Measurements from ENCODE around the gene NTMT2.
"Not testable (repeated sequence)": the region's sequence is repeated elsewhere in the genome, so short reads cannot be mapped to it uniquely, and the experiment has no call there.

The NTMT2 gene

DNA sequence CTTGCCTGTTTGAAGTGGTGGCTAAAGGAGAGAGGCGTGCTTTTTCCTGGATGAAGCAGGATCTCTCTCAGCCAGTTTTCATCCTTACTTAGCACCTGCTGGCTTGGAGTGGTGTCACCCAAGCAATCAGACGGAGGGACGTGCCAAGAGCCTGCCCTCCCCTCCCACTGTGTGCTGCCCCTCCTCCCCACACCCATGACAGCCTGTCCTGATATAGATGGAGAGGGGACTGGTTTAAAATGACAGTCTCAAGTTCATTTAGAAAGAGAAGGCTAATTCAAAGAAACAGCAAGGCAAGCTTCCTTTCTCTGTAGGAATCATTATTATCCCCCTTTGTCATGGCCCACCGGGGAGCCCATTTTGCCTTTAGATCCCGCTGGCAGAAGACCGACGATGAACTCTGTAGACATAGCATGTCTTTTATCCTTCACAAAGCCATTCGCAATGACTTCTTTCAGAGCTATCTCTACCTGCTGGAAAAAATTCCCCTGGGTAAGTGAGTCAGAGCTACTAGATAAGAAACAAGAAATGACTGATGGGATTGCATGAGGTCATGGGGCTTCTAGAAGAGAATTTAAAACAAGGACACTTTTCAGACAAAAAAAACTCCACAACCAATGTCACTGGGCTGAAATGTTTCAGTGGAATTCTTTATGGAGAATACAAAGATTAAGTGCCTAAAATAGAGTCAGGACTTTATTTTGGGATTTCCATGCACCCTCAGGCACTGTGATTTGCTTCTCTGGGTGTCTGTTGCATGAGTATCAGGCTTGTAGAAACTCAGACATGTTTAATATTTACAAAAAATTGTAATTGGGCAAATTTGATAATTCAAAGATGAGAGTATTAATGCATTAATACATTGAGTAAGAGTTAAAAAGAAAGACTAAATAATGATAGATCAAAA, at the start of gene NTMT2:
TSS of gene NTMT2 (plus strand) at position 190 of the 907 bp plus-strand sequence. CDS start at position 339, 149 bp downstream.
- DNase-seq (ENCODE audit: low read depth): no peak

DNA sequence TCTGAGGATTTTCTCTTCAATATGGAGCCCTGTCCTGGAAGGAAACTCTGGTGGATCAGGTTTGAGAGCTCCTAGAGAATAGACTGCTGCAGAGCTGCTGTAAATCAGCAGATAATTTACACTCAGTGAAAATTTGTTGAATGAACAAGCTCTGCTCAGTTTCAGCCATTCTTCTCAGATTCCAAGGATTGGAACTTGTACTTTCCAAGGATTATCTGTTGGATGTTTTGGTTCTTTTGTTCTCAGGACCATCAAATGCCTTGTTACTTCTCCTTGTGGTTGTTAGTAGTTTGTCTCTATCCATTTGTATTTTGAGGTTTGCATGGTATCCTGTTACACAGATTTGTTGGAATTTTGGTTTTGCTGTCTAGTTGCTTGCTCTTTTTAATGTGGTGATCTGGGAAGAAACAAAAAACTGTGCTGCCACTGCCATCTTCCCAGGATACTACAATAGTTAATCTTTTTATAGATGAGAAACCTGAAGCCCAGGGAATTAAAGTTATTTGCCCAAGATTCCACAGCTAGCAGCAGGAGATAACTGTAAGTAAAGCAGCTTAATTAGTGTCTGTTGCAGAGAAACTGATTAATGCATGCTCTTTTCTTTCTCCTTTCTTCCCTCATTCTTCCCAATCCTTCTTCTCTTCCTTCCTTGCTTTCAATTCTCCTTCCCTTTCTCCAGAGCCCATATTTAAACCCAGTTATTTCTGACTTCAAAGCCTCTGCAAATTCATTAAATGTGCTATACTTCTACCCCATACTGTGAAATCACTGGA, 49.6 kb upstream of the NTMT2 start:
- no peak for DNase-seq (ENCODE audit: low read depth)

DNA sequence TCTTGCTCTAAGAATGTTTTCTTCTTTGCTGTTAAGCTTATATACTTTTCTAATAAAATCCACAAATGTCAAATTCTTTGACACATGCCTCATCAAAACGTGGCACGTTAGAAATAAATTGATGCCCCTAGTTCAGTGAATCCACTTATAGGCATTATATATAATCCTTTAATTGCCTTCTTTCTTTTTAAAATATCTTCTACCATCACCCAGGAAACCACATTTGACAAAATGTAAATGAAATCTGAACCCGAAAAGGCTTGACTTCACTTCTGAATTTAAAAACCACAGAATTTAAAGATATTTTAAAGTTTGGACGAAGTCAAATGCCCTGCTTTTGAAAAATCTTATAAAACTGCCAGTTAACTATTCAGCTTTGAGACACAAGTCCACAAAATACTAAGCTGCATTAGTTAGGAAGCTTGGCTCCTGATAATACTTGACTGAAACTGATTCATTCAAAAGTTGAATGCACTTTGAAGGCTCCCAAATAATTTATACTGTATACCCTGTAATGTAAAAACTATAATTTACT, 48.9 kb upstream of the NTMT2 start:
- no peak for DNase-seq (ENCODE audit: low read depth)

DNA sequence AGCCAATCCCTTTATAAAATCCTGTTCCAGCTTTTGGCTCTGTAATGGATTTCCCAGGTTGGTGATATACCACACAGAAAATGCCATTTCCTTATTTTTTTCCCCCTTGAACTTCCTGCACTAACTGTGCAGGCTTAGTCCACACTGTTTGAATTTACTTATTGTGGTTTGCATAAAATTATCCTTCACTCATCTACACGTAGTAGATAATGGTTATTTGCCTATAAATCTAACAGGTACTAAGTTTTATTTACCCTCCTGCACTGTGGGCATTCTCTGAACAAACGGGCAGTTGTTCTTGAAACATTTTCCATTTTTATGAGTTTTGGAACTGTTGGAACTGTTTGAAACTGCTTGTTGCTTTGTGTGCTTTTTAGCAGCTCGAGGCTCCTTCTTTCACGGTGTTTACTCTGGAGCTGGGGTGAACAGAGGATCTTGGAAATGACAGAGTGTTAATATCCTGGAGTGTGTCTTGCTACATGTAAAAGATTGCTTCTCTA, 48.3 kb upstream of the NTMT2 start:
- DNase-seq (ENCODE audit: low read depth): no peak

DNA sequence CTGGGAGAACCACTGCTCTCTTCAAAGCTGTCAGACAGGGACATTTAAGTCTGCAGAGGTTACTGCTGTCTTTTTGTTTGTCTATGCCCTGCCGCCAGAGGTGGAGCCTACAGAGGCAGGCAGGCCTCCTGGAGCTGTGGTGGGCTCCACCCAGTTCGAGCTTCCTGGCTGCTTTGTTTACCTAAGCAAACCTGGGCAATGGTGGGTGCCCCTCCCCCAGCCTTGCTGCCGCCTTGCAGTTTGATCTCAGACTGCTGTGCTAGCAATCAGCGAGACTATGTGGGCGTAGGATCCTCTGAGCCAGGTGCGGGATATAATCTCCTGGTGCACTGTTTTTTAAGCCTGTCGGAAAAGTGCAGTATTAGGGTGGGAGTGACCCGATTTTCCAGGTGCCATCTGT, 32.6 kb upstream of the NTMT2 start:
- DNase-seq (ENCODE audit: low read depth): not testable (repeated sequence)

DNA sequence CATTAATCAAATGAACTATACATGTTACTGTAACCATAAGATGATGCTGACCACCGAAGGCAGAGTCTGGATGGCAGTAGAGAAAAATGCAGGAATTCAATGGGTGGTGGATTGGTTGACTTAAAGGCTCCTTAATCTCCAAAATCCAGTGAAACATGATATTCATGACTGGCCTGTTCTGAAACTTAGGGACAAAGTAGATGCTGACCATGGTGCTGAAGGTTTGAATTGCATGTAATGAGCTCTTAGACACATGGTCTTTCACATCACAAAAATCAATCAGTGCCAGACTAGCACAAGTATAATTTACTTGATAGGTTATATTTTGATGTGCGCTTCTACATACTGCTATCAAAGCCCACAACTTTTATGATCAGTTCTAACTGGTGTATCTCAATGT, 30.9 kb upstream of the NTMT2 start:
- DNase-seq (ENCODE audit: low read depth): no peak

DNA sequence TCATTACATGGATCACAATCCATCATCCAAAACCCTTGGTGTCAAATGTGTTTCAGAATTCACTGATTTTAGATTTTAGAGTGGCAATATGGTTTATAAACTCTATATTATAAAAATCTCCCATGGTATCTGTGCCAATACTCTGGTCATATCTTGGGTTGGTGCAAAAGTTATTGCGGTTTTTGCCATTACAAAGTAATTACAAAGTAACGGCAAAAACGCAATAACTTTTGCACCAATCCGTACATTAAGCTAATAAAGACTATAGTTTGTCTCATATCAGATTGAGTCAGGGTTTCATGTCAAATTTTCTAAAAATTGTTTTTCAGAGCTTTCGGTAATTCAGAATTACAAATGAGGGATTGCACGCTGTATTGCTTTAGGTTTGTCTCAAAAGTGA, 23.4 kb upstream of the NTMT2 start:
- no peak for DNase-seq (ENCODE audit: low read depth)

DNA sequence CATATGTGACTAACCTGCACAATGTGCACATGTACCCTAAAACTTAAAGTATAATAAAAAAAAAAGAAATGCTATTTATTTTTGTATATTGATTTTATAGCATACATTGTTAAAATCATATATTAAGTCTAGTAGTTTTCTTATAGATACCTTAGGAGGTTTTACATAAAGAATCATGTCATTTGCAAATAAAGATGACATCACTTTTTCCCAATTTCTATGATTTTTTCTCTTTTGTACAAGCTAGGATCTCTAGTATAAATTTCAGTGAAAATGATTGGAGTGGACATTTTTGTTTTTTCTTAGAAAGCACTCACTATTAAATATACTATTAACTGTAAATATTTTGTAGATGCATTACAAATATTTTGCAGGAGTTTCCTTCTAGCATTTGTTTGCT, 20.5 kb upstream of the NTMT2 start:
- no peak for DNase-seq (ENCODE audit: low read depth)

DNA sequence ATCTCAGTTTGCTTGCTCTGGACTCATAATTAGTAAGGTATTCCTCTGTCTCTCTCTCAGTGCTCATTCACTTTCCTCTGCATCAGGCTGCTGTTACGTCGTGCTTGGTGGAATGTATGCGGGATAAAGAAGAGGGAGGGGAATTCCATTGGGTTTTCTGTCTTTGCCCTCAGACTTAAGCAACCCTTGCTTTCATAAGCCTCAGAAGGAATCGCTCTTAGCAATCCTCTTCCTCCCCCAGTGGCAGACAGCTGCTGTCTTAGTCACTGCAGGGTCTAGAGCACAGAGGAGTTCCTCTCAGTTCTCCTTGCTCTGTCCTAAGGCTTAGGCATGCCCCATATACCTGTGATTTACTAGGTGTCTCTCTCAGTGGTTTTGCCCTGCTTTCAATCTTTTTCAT, 19.1 kb upstream of the NTMT2 start:
- no peak for DNase-seq (ENCODE audit: low read depth)

DNA sequence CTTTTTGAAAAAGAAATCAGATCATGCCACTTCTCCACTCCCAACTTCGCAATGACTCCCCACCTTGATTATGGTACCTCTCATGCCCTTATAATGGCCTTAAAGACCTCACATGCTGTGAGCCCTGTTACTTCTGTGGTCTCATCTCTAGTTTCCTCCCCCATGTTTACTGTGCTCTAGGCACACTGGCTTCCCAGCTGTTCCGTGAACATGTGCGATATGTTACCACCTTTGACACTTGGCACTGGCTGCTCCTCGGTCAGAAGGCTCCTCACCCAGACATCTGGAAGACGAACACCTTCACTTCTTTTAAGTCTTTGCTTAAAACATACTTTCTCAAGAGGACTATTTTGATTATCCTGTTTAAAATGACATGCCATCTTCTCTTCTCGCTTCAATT, 14.3 kb upstream of the NTMT2 start:
- no peak for DNase-seq (ENCODE audit: low read depth)

DNA sequence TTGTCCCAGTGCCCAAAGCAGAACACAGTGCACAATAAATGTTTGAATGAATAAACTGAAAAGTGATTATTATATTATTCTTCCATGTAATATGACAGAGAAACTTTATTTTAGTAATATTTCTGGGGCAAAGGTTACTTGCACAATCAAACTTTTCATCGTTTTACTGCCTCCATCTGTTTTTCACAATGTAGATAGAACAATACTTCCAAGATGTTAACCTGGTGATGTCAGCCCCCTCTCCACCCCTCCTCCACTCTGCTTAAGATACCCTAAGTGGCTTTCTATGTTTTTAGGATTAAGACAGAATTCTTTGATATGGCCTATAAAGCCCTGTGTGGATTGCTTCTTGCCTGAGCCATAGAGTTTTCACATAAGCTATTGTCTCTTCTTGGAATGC, 13.8 kb upstream of the NTMT2 start:
- DNase-seq (ENCODE audit: low read depth): no peak

DNA sequence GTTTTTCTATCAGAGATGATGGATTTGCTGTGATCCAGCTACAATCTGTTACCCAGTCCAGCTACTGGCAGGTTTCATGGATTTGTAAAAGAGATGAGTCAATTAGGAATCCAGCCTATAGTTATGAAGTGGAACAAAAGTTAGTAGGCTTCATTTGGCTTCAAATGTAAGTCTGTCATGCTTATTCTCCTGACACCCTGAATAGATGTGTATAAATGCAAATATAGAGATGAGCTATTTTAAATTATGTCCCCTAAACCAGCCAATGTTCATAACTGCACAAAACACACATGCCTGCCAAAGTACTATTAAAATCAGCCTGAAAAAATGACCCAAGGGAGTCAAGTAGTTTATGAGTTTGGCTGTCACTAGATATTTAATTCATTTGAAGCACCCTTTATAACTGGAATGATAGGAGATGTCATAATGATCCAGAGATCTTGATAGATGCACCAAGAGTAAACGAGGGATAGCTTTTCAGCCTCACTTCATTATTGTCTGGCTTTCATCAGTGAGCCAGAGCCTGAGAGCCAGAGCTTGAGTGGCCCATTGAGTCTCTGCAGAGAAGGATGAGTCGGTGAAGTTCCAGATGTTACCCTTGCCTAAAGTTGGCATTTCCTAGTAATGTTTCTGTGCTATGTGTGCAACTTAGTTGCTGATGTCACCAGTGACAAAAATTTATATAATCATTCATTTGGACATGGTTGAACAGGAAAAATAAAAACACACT, 11.8 kb upstream of the NTMT2 start:
- DNase-seq (ENCODE audit: low read depth): no peak

DNA sequence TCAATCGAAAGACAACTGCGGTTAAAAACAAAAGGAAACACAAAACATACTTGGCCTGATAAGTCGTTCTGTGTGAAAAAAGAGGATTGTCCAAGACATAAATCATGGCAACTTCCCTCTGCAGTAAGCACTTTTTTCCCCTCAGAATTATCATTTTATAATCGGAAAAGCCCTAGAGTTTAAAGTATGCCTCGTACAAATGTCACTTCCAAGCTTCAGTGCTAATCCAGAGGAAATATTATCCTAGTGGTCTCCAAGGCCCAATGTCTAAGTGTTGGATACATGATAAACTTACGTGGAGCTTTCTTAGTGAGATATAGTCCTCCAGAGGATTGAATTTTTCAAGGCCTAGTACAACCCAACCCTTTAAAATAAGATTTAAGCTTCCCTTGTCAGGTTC, 11.2 kb upstream of the NTMT2 start:
- DNase-seq (ENCODE audit: low read depth): no peak

DNA sequence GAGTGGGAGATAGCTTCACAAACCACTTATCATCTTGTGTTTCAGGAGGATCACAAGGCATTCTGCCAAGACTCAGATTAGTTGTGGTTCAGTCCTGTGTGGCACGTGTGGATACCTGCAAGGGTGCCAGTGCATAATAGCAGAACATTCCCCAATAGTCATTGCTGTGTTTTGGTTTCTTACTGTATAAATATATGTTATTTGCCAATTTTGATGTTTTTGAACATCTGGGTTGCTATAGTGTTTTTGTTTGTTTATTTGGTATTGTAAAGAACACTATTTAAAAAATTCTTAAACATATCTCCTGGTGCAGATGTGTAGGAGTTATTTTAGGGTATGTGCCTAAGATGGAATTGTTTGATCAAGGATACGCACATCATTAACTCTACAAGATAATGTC, 5.4 kb upstream of the NTMT2 start:
- DNase-seq (ENCODE audit: low read depth): no peak

DNA sequence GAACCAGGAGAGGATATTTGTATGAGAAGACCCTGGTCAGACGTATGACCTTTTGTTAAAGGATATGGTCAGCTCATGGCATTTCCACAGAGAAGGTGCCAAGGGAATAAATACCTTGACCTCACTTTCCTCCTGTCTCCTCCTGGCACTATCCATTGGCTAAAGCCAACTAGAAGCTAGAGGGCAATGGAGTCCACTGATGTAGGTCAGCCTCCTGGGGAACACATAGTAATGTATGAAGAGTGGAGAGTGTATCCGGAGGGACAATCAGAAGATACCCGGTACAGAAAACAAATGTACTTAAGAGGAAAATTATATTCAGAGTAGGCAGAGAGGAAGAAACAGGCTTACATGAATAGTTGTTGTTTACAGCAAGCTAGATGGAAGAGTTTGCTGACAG, 698 bp upstream of the NTMT2 start:
- no peak for DNase-seq (ENCODE audit: low read depth)

DNA sequence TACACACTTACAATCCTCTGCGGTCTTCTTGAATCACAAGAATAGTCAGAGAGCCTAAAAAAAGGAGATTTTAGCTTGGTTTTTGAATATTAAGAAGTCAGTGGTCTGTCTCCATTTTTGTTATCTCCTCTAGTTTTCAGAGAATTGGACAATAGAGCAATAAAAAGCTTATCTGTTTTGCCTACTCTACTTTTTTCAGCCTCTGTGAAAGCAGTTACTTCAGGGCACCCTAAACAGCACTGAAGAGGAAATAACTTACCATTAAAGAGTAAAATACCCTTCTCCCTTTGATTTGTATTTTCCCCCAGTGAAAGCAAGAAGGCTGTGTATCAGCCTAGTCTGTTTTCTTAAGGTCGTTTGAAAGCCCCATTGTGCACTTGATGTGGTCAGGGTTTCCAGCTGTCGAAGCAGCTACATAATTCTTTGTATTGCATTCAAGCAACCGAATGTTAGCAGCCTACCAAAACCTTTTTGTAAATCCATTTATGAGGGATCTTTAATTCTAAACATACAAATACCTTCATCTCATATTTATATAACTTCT, 1.0 kb downstream of the NTMT2 start:
- DNase-seq (ENCODE audit: low read depth): no peak

DNA sequence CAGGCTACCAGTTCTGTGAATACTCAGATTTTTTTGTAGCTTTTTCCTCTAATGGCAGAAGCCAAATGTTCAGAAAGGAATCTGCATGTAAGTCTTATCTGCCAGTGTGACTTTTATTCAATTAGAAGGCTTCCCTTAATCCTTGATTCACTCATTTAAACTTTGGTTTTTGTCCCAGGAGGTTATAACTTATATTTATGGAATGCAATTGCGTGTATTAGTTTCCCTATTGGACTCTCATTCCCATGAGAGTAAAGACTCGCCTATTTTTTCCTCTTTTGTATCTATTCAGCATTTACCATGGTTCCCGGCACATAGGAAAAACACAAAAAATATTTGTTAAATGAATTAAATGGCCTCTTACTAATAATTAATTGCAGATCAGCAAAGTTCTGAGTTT, 3.5 kb downstream of the NTMT2 start:
- DNase-seq (ENCODE audit: low read depth): no peak

DNA sequence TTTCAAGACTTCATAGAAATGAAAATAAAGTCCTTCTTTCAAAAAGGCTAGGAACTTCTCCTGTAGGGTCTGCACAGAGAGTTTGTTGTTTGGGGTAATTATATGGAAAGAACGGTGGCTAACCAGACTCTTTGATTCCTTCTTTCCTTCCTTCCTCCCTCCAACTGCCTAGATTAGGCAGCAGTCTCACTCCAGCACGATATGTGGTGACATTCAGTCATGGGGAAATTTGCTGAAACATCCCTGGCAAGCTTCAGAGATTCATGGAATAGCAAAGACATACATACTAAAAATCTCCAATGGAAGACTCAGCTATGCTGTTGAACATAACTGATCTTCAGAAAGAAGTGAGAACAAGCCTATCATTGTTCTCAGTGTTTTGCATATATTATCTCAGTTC, 4.3 kb downstream of the NTMT2 start:
- DNase-seq (ENCODE audit: low read depth): no peak

DNA sequence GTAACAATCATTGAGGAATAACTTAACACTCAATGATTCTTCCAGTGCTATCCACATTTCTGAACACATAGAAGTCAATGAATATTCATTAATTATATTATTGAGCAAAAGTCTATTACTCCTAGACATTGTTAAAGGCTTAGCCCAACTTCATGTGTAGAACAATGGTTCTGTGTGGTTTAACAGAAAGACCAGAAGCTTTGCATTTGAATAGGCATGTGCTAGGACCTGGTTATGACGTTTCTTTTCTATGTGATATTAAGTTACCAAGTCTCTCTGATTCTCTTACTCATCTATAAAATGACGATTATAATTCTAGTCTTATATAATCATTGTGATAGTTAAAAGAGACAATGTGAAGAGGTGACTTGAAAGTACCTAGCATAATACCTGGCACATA, 5.2 kb downstream of the NTMT2 start:
- no peak for DNase-seq (ENCODE audit: low read depth)

DNA sequence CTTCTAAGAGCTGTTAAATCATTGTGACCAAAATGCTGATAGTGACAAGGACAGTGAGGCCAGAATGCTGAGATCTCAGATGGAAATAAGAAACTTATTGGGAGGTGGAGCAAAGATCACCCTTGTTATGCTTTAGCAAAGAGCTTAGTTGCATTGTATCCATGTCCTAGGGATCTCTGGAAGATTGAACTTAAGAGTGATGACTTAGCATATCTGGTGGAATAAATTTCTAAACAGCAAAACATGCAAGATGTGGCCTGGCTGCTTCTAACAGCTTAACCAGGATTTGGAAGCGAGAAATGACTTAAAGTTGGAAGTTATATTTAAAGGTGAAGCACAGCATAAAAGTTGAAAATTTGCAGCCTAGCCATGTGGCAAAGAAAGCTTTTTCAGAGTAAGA, 7.7 kb downstream of the NTMT2 start:
- DNase-seq (ENCODE audit: low read depth): no peak

DNA sequence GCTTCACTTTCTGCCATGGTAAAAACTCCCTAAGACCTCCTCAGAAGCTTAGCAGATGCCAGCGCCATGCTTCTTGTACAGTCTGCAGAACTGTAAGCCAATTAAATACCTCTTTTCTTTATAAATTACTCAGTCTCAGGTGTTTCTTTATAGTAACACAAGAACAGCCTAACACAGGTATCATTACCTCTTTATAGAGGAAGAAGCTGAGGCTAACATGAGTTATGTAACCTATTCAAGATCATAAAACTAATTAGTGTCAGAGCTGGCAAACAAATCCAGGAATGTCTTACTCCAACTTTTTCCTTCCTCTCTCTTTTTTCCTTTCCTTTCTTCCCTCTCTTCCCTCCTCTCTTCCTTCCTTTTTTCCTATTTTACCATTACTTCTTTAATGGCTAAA, 9.3 kb downstream of the NTMT2 start:
- DNase-seq (ENCODE audit: low read depth): no peak

DNA sequence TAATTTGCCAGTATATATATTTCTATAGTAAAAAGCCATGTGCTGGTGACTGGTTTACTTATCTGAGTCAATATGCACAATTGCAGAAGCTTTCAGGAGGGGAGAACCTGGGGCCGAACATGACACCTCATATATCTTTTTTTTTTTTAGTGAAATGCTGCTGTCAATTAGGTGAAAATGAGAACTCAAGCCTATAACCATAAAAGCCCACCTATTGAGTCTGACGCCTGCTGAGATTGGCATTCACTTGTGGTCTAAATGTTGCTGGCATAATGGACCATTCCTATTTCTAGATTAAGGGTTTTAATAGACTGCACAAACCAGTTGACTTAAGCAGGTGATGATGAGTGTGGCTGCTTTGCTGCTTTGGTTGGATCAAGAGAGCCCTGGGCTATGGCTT, 10.8 kb downstream of the NTMT2 start:
- no peak for DNase-seq (ENCODE audit: low read depth)

Measured in stimulated activated CD8-positive, alpha-beta memory T cell treated with anti-CD3 and anti-CD28 coated beads, Interleukin-4, amount 100 ng/mL, for 24 hours (primary cell).